Stimulated activated CD4-positive, alpha-beta T cell treated with anti-CD3 and anti-CD28 coated beads, Interleukin-1b, Interleukin-23, amount 100 ng/mL, for 1 hour (primary cell): Measurements from ENCODE around the gene GTF3C5.
A peak's percentile ranks its signal among the peaks of the same experiment; 100 is the strongest.
"Not testable (repeated sequence)": the region's sequence is repeated elsewhere in the genome, so short reads cannot be mapped to it uniquely, and the experiment has no call there.

ENCODE experiments used
- DNase-seq, 2 donors: peaks; one replicate each; pipeline ENCODE4 v3.0.0-alpha.2; 2020; ENCODE audit warnings: low read depth in 2 of 2

The GTF3C5 gene

GRCh38 chr9:133088756-133089155 is 58.0 kb downstream of the GTF3C5 start:
- DNase-seq = no peak

DNA sequence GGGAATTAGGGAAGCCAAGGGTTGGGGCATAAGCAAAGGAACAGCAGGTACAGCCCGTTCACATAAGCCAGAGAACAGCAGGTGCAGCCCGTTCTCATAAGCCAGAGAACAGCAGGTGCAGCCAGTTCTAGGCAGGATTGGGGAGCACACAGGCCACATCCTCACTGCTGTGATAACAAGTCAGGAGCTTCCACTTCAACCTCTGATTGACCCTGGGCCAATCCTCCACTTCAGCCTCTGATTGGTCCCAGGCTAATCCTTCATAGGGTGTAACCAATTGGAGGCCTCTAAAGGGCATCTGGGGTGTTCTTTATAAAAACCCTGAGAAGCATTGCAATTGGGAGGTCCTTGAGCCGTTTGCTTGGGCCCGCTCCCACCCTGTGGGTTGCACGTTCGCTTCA is 58.5 kb downstream of the GTF3C5 start:
- no peak for DNase-seq

DNA sequence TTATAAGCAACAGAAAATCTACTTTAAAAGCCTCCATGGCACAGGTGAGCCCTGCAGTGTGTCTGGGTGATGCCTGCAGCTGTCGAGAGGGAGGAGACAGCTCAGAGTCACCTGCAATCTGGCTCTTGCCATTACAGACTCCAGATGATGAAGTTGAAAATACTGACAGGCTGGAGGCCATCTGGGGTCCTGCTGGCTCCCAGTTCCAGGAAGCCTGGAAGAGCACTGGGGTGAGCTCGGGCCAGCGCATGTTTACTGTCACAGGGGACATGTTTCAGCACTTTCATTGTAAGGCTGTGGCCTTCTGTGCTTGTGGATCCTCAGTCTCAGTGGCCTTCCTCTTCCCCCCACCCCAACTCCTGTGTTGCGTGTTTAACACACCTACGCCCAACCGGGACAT is 59.4 kb downstream of the GTF3C5 start:
- DNase-seq = no peak

DNA sequence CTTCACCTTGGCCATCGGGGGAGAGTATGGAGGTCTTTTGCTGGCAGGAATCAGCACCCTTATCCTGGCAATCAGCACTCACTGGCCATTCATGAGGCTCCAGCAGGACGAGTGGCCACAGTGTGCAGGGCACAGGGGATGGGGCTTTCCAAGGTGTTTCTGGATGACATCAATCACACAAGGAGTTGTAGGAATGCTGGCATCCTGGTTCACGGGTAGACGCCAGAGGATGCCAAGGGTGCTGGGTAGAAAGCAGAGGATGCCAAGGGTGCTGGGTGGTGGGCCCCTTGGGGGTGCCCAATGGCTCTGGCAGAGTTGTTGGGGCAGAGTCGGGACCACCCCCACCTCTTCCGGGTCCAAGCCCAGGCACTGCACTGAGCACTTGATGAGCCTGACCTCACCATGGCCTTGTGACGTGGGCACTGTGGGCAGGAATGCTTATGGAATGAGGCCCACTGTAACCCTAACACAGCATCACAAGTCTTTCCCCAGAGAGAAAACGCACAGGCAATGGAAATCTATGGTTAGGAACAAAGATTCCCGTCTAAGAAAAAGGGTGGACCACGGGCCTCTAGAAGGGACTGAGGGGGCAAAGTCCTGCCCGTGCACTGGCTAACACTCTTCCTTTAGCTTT is 60.1 kb downstream of the GTF3C5 start:
- DNase-seq = no peak

DNA sequence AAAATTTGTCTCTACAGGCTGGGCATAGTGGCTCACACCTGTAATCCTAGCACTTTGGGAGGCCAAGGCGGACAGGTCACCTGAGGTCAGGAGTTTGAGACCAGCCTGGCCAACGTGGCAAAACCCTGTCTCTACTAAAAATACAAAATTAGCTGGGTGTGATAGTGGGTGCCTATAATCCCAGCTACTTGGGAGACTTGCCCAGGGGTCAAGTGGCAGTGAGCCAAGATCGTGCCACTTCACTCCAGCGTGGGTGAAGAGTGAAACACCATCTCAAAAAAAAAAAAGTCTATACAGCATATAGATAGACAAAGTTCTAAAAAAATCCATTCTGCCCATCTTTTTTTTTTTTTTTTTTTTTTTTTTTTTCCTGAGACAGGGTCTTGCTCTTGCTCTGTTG is 63.6 kb downstream of the GTF3C5 start:
- DNase-seq = not testable (repeated sequence)

- no peak for DNase-seq
Measured at GRCh38 chr9:133094842-133095393, 64.1 kb downstream of the GTF3C5 start.

GRCh38 chr9:133098104-133098754 is 67.4 kb downstream of the GTF3C5 start:
- DNase-seq = no peak

GRCh38 chr9:133098871-133099270 is 68.1 kb downstream of the GTF3C5 start:
- no peak for DNase-seq

DNA sequence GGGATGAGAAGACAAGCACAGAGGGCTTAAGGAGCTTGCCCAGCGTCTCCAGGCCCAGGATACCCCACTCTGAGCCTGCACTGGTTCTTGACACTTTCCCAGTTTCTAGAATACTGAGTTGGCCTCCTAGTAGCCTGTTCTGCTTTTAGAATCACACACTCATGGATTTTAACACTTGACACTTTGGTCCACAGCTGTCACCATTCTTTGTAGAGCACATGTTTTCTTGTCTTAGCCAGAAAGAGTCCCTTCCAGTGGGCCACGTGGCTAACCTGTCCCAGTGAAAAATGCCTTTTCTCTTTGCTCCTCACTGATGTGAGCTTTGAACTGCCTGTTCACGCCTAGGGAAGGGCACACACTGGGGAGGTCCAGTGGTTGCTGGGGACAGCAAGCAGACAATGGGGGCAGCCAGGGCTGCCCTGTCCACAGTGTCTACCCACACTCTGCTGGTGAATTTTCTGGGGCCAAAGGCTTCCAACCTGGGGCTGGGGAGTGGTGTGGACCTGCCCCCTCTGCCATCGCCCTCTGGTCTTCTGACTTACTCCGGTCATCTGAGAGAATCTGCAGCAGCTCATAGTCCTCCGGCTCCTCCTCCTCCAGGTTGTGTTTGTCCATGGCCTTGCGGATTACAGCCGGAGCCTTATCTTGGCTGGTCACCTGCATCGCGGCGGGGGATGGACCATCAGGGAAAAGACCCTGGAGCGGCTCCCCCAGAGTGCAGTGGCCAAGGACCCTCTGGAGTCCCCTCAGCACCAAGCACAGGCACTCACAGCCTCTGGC is 69.1 kb downstream of the GTF3C5 start:
- no peak for DNase-seq

- no peak for DNase-seq
Measured at GRCh38 chr9:133100506-133101355, 69.9 kb downstream of the GTF3C5 start.

- no peak for DNase-seq
Measured at GRCh38 chr9:133101356-133102189, 70.8 kb downstream of the GTF3C5 start.

DNA sequence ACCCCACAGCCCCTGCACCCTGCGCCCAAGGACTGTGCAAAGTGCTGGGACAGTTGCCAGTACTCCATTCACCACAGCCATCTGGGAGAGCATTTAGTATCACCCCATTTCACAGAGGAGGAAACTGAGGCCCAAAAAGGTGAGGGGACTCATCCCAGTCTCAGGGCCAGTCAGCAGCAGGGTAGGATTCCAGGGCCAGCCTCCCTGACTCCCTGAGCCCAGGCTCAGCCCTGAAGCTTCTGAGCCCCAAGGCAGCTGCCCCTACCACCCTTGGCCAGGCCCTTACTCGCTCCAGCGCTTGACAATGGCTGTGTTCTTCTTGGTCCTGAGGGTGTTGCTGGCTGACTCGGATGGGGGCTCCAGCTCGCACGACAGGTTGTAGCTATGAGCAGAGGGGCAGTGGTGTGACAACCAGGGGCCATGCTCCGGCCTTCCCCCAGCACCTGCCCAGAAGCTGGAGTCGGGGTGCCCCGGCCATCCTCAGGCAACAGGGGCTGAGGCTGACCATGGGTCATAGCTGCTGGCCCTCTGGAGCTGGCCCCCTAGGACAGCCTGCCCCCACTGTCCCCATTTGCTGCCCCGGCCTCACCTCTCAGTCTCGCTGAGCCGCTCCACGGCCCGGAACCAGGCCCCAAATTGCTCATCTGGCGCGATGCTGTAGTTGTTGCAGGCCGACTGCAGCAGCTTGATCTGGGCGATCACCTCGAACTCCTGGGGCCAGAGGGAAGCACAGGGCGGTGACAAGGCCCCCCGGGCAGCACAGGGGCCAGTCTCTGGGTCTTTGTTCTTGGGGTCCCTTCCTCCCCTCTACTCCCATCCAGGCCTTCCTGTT is 71.6 kb downstream of the GTF3C5 start:
- DNase-seq = no peak

DNA sequence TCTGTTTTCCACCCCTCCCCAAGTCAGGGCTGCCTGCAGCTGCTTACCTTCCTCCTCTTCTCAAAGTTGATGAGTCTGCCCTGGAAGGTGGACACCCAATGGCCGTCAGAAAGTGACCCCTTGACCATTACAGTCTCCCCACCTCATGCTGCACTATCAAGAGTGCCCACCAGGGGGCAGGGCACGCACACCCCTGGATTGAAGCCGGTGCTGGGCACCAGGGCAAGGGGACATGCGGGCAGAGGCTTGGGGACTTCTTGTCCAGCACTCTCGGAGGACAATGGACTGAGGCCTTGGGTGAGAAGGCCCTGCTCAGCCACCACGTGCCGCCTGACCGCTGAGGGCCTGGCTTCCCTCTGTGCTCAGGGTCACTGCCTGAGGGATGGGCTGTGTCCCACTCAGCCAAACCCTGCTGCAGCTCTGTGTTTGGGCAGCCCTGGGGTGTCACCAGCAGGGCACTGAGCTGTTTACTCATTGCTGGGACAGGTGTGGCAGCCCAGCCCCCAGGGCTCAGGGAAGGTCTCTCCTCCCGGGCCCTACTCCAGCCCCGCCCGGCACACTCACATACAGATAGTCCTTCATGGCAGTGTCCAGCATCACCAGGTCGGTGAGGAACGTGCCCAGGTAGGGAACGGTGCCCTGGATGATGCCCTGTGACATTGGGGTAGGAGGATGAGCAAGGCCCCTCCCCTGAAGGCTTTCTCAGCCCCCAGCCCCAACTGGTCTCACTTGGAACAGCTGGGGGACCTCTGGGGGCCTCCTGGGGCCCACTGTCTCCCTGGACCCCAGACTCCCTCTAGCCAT is 72.6 kb downstream of the GTF3C5 start:
- peak in 1 of 2 donors; percentile 34 for DNase-seq

- no peak for DNase-seq
Measured at GRCh38 chr9:133103987-133104505, 73.2 kb downstream of the GTF3C5 start.

GRCh38 chr9:133104718-133105460 is 74.1 kb downstream of the GTF3C5 start:
- no peak for DNase-seq

DNA sequence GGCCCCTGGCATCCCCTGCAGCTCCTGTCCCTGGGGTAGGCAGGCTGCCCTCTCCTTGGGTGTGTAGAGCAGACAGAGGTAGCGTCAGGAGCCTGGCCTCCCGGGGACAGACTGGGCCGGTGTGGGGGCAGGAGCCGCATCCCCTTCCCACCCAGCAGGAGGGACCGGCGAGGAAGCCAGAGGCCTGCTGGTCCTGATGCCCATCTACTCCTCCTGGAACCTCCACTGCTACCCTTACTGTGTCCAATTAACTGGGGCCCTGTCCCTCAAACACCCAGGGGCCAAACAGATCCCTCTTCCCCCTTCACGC is 74.6 kb downstream of the GTF3C5 start:
- no peak for DNase-seq

DNA sequence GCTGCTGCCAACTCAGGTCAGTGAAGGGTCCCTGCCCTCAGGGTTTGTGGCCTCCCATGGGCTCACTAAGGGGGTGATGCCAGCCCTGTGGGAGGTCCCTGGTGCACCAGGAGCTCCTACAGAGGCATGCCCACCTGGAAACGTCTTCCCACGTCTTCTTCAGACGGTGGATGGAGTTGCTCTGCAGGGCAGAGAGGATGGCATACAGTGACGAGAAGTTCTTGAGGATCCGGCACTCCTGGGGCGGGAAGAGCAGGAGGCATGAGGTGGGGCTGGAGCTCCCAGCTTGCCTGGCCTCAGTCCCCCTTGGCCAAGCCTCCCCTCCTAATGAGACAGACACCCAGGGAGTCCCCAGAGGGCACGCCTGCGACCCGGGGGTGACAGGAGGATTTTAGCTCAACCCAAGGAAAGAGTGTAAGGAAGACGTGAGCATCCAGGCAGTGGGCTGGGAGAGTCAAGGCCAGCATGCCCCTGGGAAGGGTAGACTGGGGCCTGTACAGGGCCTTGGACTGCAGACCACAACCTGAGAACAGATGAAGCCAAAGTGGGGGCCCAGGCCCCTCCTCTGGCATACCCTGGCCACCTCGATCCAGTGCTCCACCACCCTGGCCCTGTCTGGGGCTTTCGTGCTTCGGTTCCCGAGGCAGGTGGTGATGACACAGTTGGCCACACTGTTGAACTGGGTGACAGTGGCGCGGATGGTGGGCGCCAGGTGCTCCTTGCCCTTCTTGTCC is 75.9 kb downstream of the GTF3C5 start:
- no peak for DNase-seq
